GM12878 (cell line): Measurements from ENCODE around the gene NOTCH1. TPM values are rescaled to one million over a fixed set of nuclear protein-coding genes. Genes with fewer than 3 reads are reported as not detected.
A peak's percentile ranks its signal among the peaks of the same experiment; 100 is the strongest.

Experiments used
- ATAC-seq: fragments of 200-7000 bp; cut with Tn5 transposase; 3 replicates; pipeline ENCODE4 v1.9.1; 2020; ENCODE audit warnings: mild to moderate bottlenecking, moderate library complexity
- BruUV-seq: library from RNA; stranded (reverse); fragments of 400-500 nt; replicated peaks from 2 replicates; lab custom pipeline; 2021; lab: Mats Ljungman, UMichigan
- CTCF ChIA-PET: fragments of 300-600 bp; sonication (Branson Sonifier 250); formaldehyde crosslinking; extraction: SDS; loops from one replicate; lab custom pipeline; 2021; ENCODE audit warnings: inconsistent platforms; lab: Yijun Ruan, JAX
- POLR2A ChIA-PET: fragments of 350-600 bp; formaldehyde crosslinking; extraction: SDS; loops from one replicate; lab custom pipeline; 2021; ENCODE audit warnings: inconsistent platforms; lab: Charles Lee
- RAD21 ChIA-PET: fragments of 300-600 bp; sonication (Branson Sonifier 250); formaldehyde crosslinking; loops from one replicate; lab custom pipeline; 2023; ENCODE audit warnings: antibody characterized with exemption; ENCODE audit not compliant: unreplicated experiment; lab: Charles Lee
- SMC1A ChIA-PET: fragments of 300-600 bp; sonication (Branson Sonifier 250); formaldehyde crosslinking; loops from one replicate; lab custom pipeline; 2023; ENCODE audit not compliant: unreplicated experiment, uncharacterized antibody; lab: Charles Lee
- DNase-seq: peaks from one replicate; pipeline ENCODE4 v3.0.0-alpha.2; 2011; ENCODE audit warnings: low read depth, low spot score
- FAIRE-seq: peaks from 3 replicates; lab custom pipeline; 2011; peaks lifted over from hg19 to GRCh38; lab: Jason Lieb, UNC
- H2AFZ ChIP-seq: 2 replicates; pipeline ENCODE4 v1.6.0; 2011; ENCODE audit warnings: low read depth, low read length, control low read depth; ENCODE audit not compliant: control insufficient read depth
- H3K27ac ChIP-seq: 2 replicates; pipeline ENCODE4 v1.5.1; 2011; ENCODE audit warnings: control low read depth; ENCODE audit not compliant: control insufficient read depth, insufficient read depth
- H3K27me3 ChIP-seq, 2 experiments: replicated peaks in 1 of 2; 2 replicates each; pipeline versions ENCODE4 v1.6.0 to v1.6.1; 2011; ENCODE audit warnings: low read length in 1 of 2; ENCODE audit not compliant: control insufficient read depth in 2 of 2, insufficient read depth in 2 of 2
- H3K36me3 ChIP-seq, 2 experiments: 2 replicates each; pipeline ENCODE4 v1.5.1; 2011; ENCODE audit warnings: low read length in 1 of 2; ENCODE audit not compliant: control insufficient read depth in 2 of 2, insufficient read depth in 2 of 2
- H3K4me1 ChIP-seq: 2 replicates; pipeline ENCODE4 v1.6.1; 2011; ENCODE audit warnings: mild to moderate bottlenecking, low read length, moderate library complexity, mixed read lengths; ENCODE audit not compliant: control insufficient read depth, insufficient read depth
- H3K4me2 ChIP-seq: 2 replicates; pipeline ENCODE4 v1.6.0; 2011; ENCODE audit warnings: control low read depth; ENCODE audit not compliant: control insufficient read depth, insufficient read depth
- H3K4me3 ChIP-seq: fragments of 200-600 bp; sonication (generic); 2 replicates; pipeline ENCODE4 v1.5.1; 2016
- H3K79me2 ChIP-seq: 2 replicates; pipeline ENCODE4 v1.6.0; 2011; ENCODE audit warnings: low read length; ENCODE audit not compliant: control insufficient read depth, insufficient read depth
- H3K9ac ChIP-seq: 2 replicates; pipeline ENCODE4 v1.8.0; 2011; ENCODE audit warnings: low read length, control low read depth, mixed read lengths; ENCODE audit not compliant: control insufficient read depth, insufficient read depth
- H3K9me3 ChIP-seq: replicated peaks from 3 replicates; pipeline ENCODE4 v1.5.1; 2011; ENCODE audit warnings: mild to moderate bottlenecking, low read length; ENCODE audit not compliant: control insufficient read depth, insufficient read depth
- H4K20me1 ChIP-seq: 2 replicates; pipeline ENCODE4 v1.6.0; 2011; ENCODE audit not compliant: control insufficient read depth, insufficient read depth
- ASH2L ChIP-seq: fragments of 300-600, 200-600 bp; sonication (generic); IDR thresholded peaks from 2 replicates; pipeline ENCODE4 v1.6.1; 2017; ENCODE audit warnings: low read depth, mild to moderate bottlenecking, borderline replicate concordance
- EP300 ChIP-seq, 2 experiments: fragments of 150-350 bp in 1 of 2; IDR thresholded peaks; 2 replicates each; pipeline ENCODE4 v1.6.1; 2011 to 2012; ENCODE audit warnings: low read depth in 2 of 2, low read length in 2 of 2, borderline replicate concordance in 1 of 2, improper control_type of control experiment in 1 of 2, inconsistent platforms in 1 of 2; ENCODE audit not compliant: control insufficient read depth in 1 of 2
- IRF5 ChIP-seq: fragments of 450-650 bp; IDR thresholded peaks from 2 replicates; pipeline ENCODE4 v1.6.1; 2017; ENCODE audit warnings: borderline replicate concordance
- NBN ChIP-seq: fragments of 450-650 bp; IDR thresholded peaks from 2 replicates; pipeline ENCODE4 v1.6.1; 2016
- SREBF2 ChIP-seq: IDR thresholded peaks from 2 replicates; pipeline ENCODE4 v1.6.1; 2012; ENCODE audit warnings: mild to moderate bottlenecking, low read length
- SUZ12 ChIP-seq: fragments of 200-600 bp; sonication (generic); IDR thresholded peaks from one replicate; pipeline ENCODE4 v1.6.1; 2018; ENCODE audit warnings: antibody characterized with exemption, mild to moderate bottlenecking; ENCODE audit not compliant: unreplicated experiment
- TAF1 ChIP-seq: IDR thresholded peaks from 2 replicates; pipeline ENCODE4 v1.6.1; 2011; ENCODE audit warnings: mild to moderate bottlenecking, low read depth, low read length, borderline replicate concordance
- ZNF207 ChIP-seq: fragments of 450-650 bp; IDR thresholded peaks from 2 replicates; pipeline ENCODE4 v1.6.1; 2014; ENCODE audit warnings: antibody characterized with exemption, mild to moderate bottlenecking, borderline replicate concordance
- ZNF592 ChIP-seq: fragments of 450-650 bp; IDR thresholded peaks from 2 replicates; pipeline ENCODE4 v1.6.1; 2017; ENCODE audit warnings: mild to moderate bottlenecking, moderate library complexity
- WGBS: methylation state at CpG from one replicate; pipeline ENCODE4 v1.1.6; 2016; ENCODE audit warnings: low lambda C conversion rate; ENCODE audit not compliant: insufficient replicate concordance, insufficient coverage; ENCODE audit errors: missing lambda C conversion rate; 5-methylcytosine and 5-hydroxymethylcytosine counted together
- in situ Hi-C: fragments of 300-500 bp; cut with MboI; formaldehyde crosslinking; loops from 9 replicates; pipeline ENCODE4 v1.14.3; 2018; ENCODE audit warnings: mixed read lengths
- intact Hi-C: fragments of 100-400 bp; cut with micrococcal nuclease; formaldehyde crosslinking; loops from one replicate; pipeline ENCODE4 v1.14.2; 2022; ENCODE audit not compliant: unreplicated experiment
- polyA plus RNA-seq, 11 experiments: library from polyadenylated mRNA; depleted of rRNA in 4 of 11; unstranded in 6 of 11; stranded (reverse) in 5 of 11; fragments of >200 nt; fragmentation: Nextera tagmentation in 4 of 11; fragmentation: Illumina TruSeq in 1 of 11; extraction: Ambion mirVana in 4 of 11; extraction: Trizol in 1 of 11; gene quantifications; 1 replicate in 1 of 11; 2 replicates in 10 of 11; pipeline versions ENCODE4 v1.2.1 to v1.2.3, GENCODE V29; 2011 to 2016; ENCODE audit warnings: inconsistent platforms in 2 of 11, missing spikeins in 2 of 11, low read depth in 1 of 11
- total RNA-seq, 4 experiments: library from RNA; depleted of rRNA in 3 of 4; stranded (reverse); fragments of >200 nt in 3 of 4; fragmentation: Illumina TruSeq in 1 of 4; extraction: Trizol in 1 of 4; gene quantifications; 2 replicates each; pipeline versions ENCODE4 v1.2.1 to v1.2.3, GENCODE V29; 2013 to 2021
- TF ChIP-seq, protein P1 (sequence below): IDR thresholded peaks from 2 replicates; pipeline ENCODE4 v1.6.1; 2011; ENCODE audit warnings: borderline replicate concordance, low read depth, mild to moderate bottlenecking, moderate library complexity, mixed read lengths, low read length; ENCODE audit not compliant: insufficient read depth; ENCODE audit errors: extremely low read length
- TF ChIP-seq, protein P2 (sequence below): IDR thresholded peaks from 2 replicates; pipeline ENCODE4 v1.6.1; 2012; ENCODE audit warnings: low read depth, low read length, improper control_type of control experiment

The NOTCH1 gene
- total and polyA plus RNA-seq, 10 of the 15 experiments (the other 5 are each of a cell fraction or from before 2014, with no cell fraction given) = 0.02 to 40.0 (median 3.7) TPM

GRCh38 chr9:136564379-136564988, 18.6 kb upstream of the NOTCH1 start:
- H3K27ac ChIP-seq = peak overlapping the region; percentile 24; the same call in 1 of the 2 replicates
- peaks cover 5% of the 10 kb centered on the region; the same call in 2 of the 3 replicates for H3K9me3 ChIP-seq
- peak; percentile 63 for DNase-seq
- in situ Hi-C loops = no loop called here
- 17% methylated on average over 21 of the region's 21 CpGs for WGBS
- CTCF ChIA-PET = interaction anchor here (0.8 to 1.9 kb wide), 8 partner anchors 13 to 82 kb away, joined by 3 to 9 read pairs (median 4); no protein-coding TSS in a partner anchor
- SMC1A ChIA-PET = interaction anchor here (1.1 to 3.9 kb wide), 8 partner anchors 8 to 78 kb away, joined by 3 to 24 read pairs (median 8); partner anchors contain the start of gene NOTCH1
- H3K4me1 ChIP-seq = peaks cover 29% of the 10 kb centered on the region
- FAIRE-seq = peak; percentile 97
- no peak overlapping the region for H3K9ac ChIP-seq
- intact Hi-C loops = no loop called here
- H4K20me1 ChIP-seq = no peaks in the 10 kb centered on the region
- RAD21 ChIA-PET = interaction anchor here (0.5 to 3.8 kb wide), 7 partner anchors 12 to 138 kb away, joined by 3 to 18 read pairs (median 6); no protein-coding TSS in a partner anchor
- peak overlapping the region; percentile 30 for H3K4me2 ChIP-seq
- H3K4me3 ChIP-seq = no peak overlapping the region
- no peaks in the 10 kb centered on the region for H3K27me3 ChIP-seq
- no TSS peak for BruUV-seq
- peak; percentile 94 for ATAC-seq
- POLR2A ChIA-PET = interaction anchor here (0.7 to 3.9 kb wide), 6 partner anchors 9 to 155 kb away, joined by 3 to 31 read pairs (median 4); partner anchors contain the start of genes ENTR1 and PMPCA
- H3K36me3 ChIP-seq = no peaks in the 10 kb centered on the region
- H2AFZ ChIP-seq = no peak overlapping the region
- no peaks in the 10 kb centered on the region for H3K79me2 ChIP-seq
- TF ChIP-seq SREBF2 (no peak), ZNF207 (no peak), IRF5 (no peak), TAF1 (no peak), NBN (no peak; the same call in 1 of the 2 replicates), SUZ12 (no peak), EP300 (IDR thresholded peaks at IDR 0.05; ENCODE audit: borderline replicate concordance in 1 of 2, control insufficient read depth in 1 of 2, low read depth in 2 of 2, low read length in 2 of 2) (0 out of 4 replicates have a peak, but pooled peaks of 1 of the 2 experiments have one; percentile 24), ZNF592 (no peak), ASH2L (no peak)
- TF ChIP-seq, protein P1, sequence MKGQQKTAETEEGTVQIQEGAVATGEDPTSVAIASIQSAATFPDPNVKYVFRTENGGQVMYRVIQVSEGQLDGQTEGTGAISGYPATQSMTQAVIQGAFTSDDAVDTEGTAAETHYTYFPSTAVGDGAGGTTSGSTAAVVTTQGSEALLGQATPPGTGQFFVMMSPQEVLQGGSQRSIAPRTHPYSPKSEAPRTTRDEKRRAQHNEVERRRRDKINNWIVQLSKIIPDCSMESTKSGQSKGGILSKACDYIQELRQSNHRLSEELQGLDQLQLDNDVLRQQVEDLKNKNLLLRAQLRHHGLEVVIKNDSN = no peak
- TF ChIP-seq, protein P2, sequence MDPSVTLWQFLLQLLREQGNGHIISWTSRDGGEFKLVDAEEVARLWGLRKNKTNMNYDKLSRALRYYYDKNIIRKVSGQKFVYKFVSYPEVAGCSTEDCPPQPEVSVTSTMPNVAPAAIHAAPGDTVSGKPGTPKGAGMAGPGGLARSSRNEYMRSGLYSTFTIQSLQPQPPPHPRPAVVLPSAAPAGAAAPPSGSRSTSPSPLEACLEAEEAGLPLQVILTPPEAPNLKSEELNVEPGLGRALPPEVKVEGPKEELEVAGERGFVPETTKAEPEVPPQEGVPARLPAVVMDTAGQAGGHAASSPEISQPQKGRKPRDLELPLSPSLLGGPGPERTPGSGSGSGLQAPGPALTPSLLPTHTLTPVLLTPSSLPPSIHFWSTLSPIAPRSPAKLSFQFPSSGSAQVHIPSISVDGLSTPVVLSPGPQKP = no peak
